ENCODE results near the gene EHBP1.

Gene EHBP1

GRCh38 chr2:62785216-62785615 lies 79.7 kb downstream of the EHBP1 start:
- no peak for DNase-seq (ENCODE audit: low spot score)

DNA sequence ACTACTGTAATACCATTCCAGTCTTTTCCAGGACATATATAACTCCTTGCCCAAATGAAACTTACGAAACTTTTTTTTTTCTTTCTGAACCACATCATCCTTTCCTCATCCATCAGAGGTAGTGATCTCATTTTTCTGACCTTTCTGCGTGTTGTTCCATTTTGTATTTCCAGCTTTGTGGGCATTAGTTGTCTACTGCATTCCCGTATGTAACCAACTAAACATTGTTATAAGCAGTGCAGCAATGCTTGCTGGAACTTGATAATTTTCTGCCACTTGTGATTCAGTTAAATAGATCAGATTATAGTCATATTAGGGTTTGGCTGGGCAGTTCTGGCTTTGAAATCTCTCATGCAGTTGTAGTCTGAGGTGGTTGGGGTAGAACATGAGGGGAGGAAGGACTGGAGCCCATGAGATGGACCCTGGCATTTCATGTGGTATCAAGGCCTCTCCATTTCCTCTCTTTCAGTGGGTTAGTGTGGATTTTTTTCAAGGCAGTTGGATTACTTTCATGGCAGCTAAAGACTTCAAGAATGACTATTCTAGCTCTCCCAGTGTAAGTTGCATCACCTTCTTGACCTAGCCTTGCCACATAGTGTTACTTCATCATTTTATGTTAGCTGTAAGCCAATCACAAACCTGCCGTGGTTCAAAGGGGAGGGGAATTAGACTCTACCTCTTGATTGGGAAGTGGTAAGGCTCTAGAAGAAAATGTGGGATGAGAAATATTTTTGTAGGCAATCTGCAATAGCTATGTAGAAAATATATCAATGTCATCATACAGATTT lies 80.5 kb downstream of the EHBP1 start:
- no peak for DNase-seq (ENCODE audit: low spot score)

DNA sequence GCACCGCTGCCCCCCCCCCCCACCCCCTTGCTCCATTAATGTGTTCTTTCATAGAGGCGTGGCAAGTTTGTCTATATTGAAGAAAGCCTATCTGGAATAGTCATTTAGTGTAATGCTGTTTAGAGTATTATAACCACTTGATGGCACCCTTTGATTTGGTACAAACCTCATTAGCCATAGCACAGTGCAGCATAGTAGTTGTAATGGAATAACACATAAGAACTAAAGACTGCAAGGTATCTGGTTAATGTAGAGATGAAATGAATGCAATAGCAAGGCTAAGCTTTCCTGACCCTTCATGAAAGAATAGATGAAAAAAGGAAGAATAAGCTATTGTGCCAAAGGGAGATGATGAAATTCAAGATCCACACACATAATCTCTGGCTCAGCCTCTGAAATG lies 81.9 kb downstream of the EHBP1 start:
- DNase-seq (ENCODE audit: low spot score) = no peak

DNA sequence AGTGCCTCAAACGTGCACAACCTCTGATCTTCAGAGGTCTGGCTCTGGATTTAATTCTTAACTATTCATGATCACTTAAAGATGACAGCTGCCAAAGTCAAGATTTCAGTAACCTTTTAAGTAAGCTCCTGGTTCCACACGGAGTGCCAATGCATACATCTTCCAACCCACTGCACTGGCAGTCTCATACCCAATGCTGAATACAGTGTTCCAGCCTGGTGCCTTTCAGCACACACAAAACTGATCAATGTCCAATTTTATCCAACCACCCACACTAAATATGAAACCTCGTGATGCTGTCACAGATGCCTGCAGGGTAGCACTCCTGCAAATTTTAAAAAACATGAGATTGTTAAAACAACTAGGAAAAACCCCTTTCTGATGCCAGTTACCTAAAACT lies 84.0 kb downstream of the EHBP1 start:
- no peak for DNase-seq (ENCODE audit: low spot score)

- no peak for DNase-seq (ENCODE audit: low spot score)
These were observed 84.4 kb downstream of the EHBP1 start for GRCh38 chr2:62789918-62790317.

DNA sequence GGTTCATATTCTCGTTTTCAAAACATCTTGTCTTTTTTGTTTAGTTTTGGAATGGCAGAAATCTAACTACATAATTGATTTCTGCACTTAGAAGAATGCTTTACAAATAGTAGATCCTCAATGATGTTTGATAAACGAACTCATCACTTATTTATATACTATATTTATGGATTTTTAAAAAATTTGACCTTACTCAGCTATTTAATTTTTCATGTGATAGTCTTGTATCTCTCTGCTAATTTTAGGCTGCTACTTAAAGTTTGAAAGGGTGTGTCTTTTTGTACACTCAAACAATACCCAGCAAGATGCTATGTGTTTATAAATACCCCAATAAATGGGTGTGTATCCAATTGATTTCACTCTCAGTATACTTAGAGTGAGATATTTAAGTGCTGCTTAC lies 86.9 kb downstream of the EHBP1 start:
- DNase-seq (ENCODE audit: low spot score) = no peak

DNA sequence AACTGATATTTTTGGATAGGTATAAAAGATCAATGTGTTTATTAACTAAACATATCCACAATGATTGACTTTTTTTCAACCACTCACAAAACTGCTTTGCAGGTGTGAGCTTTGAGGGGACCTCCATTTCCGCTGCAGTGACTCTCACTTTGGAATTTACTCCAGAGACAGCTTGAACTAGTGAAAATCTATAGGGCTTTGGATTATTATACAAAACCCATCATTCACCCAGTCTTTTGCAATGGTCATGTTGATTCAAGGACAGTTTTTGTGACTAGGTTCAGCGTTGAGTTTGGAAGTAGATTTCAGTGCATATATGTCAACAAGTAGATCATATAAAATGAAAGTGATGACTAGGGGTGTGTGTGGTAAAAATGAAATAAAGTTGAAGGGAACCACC lies 87.7 kb downstream of the EHBP1 start:
- DNase-seq (ENCODE audit: low spot score) = no peak

- no peak for DNase-seq (ENCODE audit: low spot score)
These were observed 89.3 kb downstream of the EHBP1 start for GRCh38 chr2:62794791-62795190.

- DNase-seq (ENCODE audit: low spot score) = no peak
These were observed 89.8 kb downstream of the EHBP1 start for GRCh38 chr2:62795341-62795740.

- no peak for DNase-seq (ENCODE audit: low spot score)
These were observed 91.6 kb downstream of the EHBP1 start for GRCh38 chr2:62797107-62797506.

DNA sequence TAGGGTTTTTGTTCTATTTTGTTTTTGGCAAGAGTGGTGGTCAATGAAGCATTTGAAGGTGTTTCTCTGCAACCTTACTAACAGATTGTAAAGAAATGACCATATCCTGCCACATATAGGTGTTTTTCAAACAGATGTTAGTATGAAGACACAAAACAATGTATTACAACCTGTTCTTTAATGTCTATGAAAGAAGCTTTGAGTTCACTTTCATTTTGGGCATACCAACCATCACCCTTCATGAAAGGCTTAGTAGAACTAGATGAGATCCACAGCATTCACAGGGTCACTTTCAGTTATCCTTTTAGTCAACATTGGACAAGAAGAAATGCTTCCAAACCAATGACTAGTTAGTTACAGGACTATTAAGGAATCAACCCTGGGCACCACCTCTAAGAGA lies 95.1 kb downstream of the EHBP1 start:
- no peak for DNase-seq (ENCODE audit: low spot score)

- DNase-seq (ENCODE audit: low spot score) = no peak
These were observed 95.6 kb downstream of the EHBP1 start for GRCh38 chr2:62801110-62801509.

- no peak for DNase-seq (ENCODE audit: low spot score)
These were observed 96.5 kb downstream of the EHBP1 start for GRCh38 chr2:62801814-62802523.

- no peak for DNase-seq (ENCODE audit: low spot score)
These were observed 98.4 kb downstream of the EHBP1 start for GRCh38 chr2:62803961-62804360.

DNA sequence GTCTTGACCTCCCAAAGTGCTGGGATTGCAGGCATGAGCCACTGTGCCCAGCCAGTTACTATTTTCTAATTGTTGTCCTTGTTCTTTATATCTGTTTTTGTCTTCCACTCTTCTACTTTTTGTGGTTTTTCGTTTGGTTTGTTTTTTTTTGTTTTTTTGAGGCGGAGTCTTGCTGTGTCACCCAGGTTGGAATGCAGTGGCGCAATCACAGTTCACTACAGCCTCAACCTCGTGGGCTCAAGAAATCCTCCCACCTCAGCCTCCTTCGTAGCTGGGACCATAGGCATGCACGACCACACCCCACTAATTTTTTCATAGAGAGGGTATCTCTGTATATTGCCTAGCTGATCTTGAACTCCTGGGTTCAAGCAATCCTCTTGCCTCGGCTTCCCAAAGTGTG lies 100.7 kb downstream of the EHBP1 start:
- DNase-seq (ENCODE audit: low spot score) = no peak

- no peak for DNase-seq (ENCODE audit: low spot score)
These were observed 103.0 kb downstream of the EHBP1 start for GRCh38 chr2:62808554-62808953.

GRCh38 chr2:62811086-62811485 lies 105.6 kb downstream of the EHBP1 start:
- no peak for DNase-seq (ENCODE audit: low spot score)

DNA sequence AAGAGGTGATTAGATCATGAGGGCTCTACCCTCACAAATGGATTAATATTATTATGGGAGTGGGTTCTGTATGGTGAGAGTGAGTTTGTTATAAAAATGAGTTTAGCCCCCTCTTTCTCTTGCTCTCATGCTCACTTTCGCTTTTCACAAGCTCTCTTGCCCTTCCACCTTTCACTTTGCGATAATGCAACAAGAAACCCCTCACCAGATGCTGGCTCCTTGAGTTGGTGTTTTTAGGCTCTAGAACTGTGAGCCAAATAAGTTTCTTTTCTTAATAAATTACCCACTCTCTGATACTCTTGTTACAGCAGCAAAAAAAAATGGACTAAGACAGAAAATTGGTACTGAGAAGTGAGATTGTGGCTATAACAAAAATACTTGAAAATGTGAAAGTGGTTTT lies 106.5 kb downstream of the EHBP1 start:
- no peak for DNase-seq (ENCODE audit: low spot score)

- no peak for DNase-seq (ENCODE audit: low spot score)
These were observed 107.7 kb downstream of the EHBP1 start for GRCh38 chr2:62812921-62813825.

- no peak for DNase-seq (ENCODE audit: low spot score)
These were observed 108.6 kb downstream of the EHBP1 start for GRCh38 chr2:62814123-62814522.

DNA sequence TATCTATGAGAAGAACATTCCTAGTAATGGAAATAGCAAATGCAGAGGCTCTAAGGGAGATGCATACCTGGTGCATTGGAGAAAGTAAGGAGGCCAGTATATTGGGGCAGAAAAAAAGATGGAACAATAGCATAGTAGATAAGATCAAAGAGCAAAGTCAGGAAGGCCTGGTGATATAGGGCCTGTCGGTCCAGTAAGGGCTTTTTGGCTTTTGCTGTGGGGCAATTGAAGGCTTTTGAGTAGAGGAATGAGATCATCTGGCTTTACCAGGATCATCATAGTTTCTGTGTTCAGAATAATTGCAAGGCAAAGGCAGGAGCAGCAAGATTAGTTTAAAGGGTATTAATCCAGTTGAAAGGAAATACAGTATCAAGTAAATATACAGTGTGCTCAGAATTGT lies 111.8 kb downstream of the EHBP1 start:
- DNase-seq (ENCODE audit: low spot score) = no peak

- DNase-seq (ENCODE audit: low spot score) = no peak
These were observed 112.6 kb downstream of the EHBP1 start for GRCh38 chr2:62817995-62818713.
